Stimulated activated CD4-positive, alpha-beta T cell treated with anti-CD3 and anti-CD28 coated beads, Interleukin-12 subunit alpha, Interleukin-12 subunit beta, amount 100 ng/mL, for 4 hours (primary cell): ENCODE measurements around the gene PAIP2B.

Experiments used
- DNase-seq: peaks from one replicate; pipeline ENCODE4 v3.0.0-alpha.2; 2020

The PAIP2B gene

DNA sequence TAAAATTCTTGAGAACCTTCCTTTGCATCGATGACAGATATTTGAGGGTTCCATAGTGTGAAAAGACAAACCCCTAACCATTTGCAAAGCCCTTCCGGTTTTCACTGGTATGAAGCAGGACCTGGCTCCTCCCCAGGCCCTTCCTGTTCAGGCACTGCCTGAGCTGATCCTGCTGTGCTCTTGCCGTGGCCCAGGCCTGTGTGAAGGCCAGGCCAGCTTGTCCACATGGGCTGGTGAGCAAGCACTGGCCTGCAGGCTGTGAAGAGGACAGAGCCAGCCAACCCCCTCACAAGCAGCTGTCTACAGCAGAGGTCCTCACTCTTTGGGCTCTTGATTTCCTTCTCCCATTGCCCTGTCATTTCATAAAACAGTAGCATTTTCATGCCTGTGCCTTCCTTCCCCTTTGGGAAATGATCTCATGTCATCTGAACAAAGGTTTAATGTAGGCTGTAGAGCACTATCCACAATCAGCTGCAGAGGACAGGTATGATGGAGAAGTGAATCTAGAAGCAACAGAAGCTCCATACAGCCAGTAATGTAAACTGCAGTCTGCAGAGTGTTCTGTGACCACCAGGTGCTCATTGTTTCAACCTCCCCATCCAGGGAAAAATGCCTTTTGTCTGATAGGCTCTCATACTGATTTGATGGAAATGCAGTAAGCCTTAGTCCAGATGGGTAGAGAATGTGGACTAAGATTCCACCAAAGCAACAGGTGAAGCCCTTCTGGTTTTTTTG lies 76.7 kb downstream of the PAIP2B start:
- DNase-seq: no peak

DNA sequence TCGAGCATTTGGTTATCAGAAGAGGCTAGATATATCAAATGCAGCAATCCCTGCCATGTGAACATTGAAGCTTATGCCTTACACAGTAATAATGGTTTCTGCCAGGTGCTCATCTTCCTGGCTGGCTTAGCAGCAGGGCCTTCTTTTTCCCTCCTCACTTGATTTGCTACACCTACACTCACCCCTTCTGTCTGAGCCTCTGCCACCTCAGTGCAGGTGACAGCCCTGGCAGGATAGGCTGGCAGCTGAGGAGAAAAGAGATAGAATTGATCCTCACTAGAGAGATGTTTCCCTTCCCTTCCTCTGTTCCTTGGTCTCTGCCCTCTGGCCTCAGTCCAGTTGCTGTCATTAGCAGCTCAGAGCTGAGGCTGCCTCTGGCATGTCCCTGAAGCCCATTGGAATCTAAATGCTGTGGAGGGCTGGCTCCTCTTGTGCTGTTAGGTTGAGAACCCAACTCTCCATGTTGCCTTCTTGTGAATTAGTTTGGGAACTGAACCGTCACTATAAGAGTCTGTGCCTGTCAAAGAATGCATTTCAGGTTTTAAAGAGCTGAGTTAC lies 78.3 kb downstream of the PAIP2B start:
- no peak for DNase-seq

DNA sequence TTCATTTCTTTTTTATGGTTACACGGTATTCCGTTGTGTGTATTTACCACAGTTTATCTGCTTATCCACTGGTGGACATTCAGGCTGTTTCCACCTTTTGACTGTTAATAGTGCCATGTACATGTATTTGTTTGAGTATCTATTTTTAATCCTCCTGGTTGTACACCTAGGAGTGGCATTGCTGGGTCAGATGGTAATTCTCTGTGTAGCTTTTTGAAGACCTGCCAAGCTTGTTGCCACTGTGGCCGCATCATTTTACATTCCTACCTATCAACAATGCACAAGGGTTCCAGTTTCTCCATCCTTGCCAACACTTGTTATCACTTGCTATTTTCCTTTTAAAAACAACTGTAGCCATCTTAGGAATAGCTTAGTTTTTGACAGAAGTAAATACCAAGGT lies 83.1 kb downstream of the PAIP2B start:
- DNase-seq: no peak

DNA sequence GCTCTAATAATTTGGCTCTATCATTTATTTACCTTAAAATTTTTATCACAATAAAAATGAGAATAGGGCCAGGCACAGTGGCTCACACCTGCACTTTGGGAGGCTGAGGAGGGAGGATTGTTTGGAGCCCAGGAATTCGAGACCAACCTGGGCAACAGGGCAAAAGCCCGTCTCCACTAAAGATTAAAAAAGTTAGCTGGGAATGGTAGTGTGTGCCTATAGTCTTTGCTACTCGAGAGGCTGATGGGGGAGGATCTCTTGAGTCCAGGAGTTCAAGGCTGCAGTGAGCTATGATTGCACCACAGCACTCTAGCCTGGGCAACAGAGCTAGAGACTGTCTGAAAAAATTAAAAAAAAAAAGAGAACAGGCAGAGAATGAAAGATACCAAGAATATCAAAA lies 90.7 kb downstream of the PAIP2B start:
- no peak for DNase-seq

DNA sequence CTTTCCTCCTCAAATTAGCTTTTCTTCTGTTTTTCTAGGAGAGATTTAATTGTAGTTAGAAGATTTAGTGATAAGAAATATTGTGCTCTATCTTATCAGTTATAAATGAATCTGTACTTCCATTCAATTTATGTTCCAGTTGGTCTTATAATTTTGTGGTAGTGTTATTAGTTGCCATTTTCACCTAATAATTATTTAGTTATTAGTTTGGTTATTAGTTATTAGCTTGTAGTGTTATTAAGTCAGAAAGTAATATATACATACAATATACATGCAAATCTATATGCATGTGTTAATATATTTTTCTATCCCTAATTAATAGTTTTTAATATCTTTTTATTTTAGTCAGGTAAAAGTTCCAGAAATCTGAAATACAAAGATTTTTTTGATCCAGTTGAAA lies 93.3 kb downstream of the PAIP2B start:
- no peak for DNase-seq
